ENCODE measurements around the gene PEX5L.
"Not testable (repeated sequence)": the region's sequence is repeated elsewhere in the genome, so short reads cannot be mapped to it uniquely, and the experiment has no call there.

The PEX5L gene

DNA sequence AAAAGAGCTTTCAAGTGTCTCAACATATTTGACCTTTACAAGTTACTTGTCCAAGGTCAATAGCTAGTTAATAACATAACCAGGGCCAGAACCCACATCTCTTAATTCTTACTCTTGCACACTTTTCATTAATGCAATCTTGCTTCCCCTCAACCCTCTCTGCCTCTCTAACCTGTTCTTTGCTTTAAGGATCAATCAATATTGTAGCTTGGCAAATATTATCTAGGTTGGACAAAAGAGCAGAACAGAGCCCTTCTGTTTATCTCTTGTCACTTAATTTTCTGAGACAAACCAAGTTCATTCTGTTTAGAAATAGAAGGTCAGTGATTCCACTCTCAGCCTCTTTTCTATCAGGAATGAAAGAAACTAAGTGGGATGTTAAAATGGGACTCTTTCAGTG is 203.4 kb downstream of the PEX5L start:
- no peak for DNase-seq (ENCODE audit: low spot score)

GRCh38 chr3:179832333-179832854 is 204.3 kb downstream of the PEX5L start:
- DNase-seq (ENCODE audit: low spot score) = no peak

DNA sequence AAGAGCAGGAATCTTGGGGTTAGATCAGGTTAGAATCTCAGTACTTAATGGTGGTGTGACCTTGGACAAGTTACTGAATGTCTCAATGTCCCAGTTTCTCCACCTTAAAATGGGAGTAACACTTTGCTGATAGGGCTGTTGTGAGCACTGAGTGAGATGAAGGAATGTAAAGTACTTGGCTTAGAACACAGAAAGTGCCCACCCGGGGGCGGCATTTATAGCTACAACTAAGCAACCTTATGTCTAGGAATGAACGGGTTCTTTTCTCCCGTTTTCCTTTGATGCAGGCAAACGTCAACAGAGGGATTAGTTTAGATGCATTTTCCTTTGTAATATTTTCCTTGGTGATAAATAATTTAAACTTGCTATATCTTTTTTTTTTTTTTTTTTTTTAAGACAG is 207.3 kb downstream of the PEX5L start:
- no peak for DNase-seq (ENCODE audit: low spot score)

DNA sequence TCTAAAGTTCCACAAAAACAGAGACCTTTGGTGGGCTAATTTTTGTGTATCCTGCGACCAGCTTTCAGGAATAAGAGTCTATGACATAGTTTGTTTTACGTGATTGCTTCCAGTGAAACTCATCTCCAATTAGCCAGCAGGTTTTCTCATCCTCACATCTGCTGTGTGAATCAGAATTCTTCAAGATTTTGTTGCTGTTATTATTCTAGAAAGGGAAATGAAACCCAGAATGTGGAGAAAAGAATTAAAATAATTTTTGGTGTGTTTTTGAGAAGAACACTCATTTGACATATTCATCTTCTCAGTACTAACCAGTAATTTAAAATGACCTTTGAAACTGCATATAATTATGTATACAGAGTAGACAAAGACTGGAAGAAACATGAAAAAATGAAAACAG is 208.0 kb downstream of the PEX5L start:
- no peak for DNase-seq (ENCODE audit: low spot score)

- no peak for DNase-seq (ENCODE audit: low spot score)
Observed at GRCh38 chr3:179826247-179826637, 210.5 kb downstream of the PEX5L start.

GRCh38 chr3:179825527-179826246 is 211.1 kb downstream of the PEX5L start:
- no peak for DNase-seq (ENCODE audit: low spot score)

DNA sequence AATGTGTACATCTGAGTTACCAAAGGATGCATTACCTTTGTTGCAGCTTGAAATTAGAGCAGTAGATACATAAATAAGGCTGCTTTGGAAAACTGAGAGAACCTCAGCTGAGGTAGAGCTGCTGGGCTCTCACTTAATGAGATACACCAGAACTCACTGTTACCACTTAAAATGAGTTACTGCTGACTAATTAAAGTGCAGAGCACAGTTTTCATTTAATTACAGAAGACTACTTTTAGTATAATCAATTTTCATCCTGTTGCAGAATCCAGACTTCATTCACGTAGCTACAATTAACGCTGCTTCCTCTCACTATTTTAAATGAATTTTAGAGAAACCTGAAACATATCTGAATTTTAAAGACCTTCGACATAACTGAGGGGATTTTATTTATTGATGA is 214.4 kb downstream of the PEX5L start:
- no peak for DNase-seq (ENCODE audit: low spot score)

- DNase-seq (ENCODE audit: low spot score) = no peak
Observed at GRCh38 chr3:179819379-179819778, 217.4 kb downstream of the PEX5L start.

GRCh38 chr3:179812096-179812382 is 224.7 kb downstream of the PEX5L start:
- no peak for DNase-seq (ENCODE audit: low spot score)

DNA sequence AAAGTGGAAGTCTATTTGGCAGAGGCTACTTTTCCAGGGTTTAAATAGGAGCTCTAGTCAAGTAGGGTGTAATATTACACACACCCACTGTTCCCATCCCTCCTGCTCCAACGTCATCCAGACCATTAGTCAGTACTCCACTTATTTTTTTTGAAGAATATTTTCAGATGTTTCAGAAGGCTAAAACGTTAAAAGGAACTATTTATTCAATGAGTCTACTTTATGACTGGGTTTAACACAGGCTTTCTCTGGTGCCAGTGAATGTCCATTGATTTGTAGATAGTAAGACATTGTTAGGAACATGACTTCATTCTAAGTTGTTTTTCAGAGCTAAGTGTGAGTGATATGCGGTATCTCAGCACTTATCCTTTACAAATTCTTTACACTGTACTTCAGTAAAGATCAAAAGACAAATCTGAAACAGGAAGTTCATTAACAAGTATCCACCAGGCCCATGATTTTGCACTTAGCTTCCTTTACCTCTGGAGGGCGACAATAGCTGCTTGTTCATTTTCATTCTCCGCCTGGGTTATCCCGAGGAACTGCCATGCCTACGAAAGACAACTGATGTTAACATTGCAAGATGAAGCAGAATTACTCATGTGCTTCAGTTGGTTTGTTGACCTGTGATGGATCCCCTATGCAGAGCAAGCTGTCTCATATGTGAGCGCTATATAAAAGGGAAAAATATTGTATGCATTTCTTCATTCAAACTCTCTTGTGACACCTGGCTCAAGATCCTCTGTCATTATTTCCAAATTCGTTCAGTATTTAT is 225.2 kb downstream of the PEX5L start:
- DNase-seq (ENCODE audit: low spot score) = no peak

GRCh38 chr3:179809639-179810038 is 227.1 kb downstream of the PEX5L start:
- no peak for DNase-seq (ENCODE audit: low spot score)

- DNase-seq (ENCODE audit: low spot score) = no peak
Observed at GRCh38 chr3:179807588-179807987, 229.1 kb downstream of the PEX5L start.

- DNase-seq (ENCODE audit: low spot score) = no peak
Observed at GRCh38 chr3:179806177-179806576, 230.6 kb downstream of the PEX5L start.

DNA sequence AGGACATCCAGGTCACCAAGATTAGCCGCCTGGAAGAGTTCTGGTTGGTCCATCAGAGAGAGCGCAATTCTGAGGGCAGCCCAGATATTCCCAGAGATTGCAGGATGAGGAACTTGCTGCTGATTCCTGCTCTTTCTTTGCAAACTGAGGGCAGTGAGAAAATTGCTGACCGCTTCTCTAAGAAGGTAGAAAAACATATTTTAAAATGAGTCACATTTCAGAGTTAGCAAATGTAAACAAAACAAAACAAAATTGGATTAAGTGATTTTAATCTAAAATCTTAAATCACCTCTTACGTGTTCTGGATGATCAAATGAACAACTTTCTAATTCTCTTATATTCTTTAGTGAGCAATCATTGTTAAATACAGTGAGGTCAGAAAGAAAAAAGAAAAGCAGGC is 234.9 kb downstream of the PEX5L start:
- DNase-seq (ENCODE audit: low spot score) = no peak

- DNase-seq (ENCODE audit: low spot score) = no peak
Observed at GRCh38 chr3:179801263-179801662, 235.5 kb downstream of the PEX5L start.

GRCh38 chr3:179797192-179797591 is 239.5 kb downstream of the PEX5L start:
- no peak for DNase-seq (ENCODE audit: low spot score)

- no peak for DNase-seq (ENCODE audit: low spot score)
Observed at GRCh38 chr3:179796421-179796820, 240.3 kb downstream of the PEX5L start.

GRCh38 chr3:179794355-179794754 is 242.4 kb downstream of the PEX5L start:
- DNase-seq (ENCODE audit: low spot score) = no peak

DNA sequence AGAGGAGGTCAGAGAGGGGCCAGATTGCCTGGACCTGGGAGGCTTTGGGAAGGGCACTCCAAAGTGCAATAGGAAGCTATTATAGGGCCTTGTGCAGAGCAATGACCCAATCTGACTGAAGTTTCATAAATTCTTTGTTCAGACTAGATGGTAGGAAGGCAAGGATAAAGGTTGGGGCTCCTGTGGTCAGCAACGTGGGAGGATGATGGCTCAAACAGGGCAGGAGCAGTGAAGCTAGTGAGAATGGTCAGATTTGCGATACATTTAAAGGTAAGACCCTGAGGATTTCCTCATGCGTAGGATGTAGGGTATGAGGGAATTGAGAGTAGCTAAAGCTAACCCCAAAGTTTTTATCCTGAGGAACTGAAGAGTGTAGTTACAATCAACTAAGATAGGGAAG is 244.9 kb downstream of the PEX5L start:
- DNase-seq (ENCODE audit: low spot score) = no peak

GRCh38 chr3:179788996-179789395 is 247.7 kb downstream of the PEX5L start:
- DNase-seq (ENCODE audit: low spot score) = no peak

- not testable (repeated sequence) for DNase-seq (ENCODE audit: low spot score)
Observed at GRCh38 chr3:179782841-179783240, 253.9 kb downstream of the PEX5L start.

DNA sequence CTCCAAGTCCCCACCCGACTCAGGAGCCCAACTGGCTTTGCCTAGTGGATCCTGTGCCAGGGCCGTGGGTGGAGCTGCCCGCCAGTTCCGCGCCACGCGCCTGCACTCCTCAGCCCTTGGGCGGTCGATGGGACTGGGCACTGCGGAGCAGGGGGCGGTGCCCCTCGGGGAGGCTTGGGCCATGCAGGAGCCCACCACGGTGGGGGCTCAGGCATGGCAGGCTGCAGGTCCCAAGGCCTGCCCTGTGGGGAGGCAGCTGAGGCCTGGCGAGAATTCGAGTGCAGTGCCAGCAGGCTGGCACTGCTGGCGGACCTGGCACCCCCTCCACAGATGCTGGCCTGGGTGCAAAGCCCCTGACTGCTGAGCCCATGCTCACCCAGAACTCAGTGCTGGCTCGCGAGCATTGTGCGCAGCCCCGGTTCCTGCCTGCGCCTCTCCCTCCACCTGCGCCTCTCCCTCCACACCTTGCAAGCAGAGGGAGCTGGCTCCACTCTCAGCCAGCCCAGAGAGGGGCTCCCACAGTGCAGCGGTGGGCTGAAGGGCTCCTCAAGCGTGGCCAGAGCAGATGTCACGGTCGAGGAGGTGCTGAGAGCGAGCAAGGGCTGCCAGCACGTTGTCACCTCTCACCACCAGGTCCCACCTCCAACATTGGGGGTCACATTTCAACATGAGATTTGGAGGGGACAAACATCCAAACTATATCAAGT is 261.2 kb downstream of the PEX5L start:
- no peak for DNase-seq (ENCODE audit: low spot score)

DNA sequence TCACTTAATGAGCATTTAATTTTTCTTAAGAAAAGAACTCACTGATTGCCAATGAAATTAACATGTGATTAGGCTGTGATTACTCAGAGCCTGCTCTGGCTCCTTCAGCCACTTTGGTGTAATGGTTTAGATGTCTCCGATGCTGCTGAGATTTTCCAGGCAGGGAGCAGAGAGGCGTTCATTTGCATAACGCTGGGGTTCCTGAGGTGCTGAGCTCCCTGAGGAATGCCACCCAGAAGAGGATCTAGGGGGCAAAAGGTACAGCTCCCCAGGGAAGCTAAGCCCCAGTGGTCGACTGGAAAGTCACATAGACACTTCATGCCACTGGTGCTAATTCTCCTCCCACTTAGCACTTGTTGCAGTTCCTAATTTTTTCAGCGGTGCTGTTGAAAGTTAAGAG is 264.4 kb downstream of the PEX5L start:
- no peak for DNase-seq (ENCODE audit: low spot score)

Measured in ecto neural progenitor cell (in vitro differentiated cells).